Measurements from ENCODE around the gene KCNV2.

GRCh38 chr9:2732492-2732891 lies 15.2 kb downstream of the KCNV2 start:
- TF ChIP-seq, protein P1, sequence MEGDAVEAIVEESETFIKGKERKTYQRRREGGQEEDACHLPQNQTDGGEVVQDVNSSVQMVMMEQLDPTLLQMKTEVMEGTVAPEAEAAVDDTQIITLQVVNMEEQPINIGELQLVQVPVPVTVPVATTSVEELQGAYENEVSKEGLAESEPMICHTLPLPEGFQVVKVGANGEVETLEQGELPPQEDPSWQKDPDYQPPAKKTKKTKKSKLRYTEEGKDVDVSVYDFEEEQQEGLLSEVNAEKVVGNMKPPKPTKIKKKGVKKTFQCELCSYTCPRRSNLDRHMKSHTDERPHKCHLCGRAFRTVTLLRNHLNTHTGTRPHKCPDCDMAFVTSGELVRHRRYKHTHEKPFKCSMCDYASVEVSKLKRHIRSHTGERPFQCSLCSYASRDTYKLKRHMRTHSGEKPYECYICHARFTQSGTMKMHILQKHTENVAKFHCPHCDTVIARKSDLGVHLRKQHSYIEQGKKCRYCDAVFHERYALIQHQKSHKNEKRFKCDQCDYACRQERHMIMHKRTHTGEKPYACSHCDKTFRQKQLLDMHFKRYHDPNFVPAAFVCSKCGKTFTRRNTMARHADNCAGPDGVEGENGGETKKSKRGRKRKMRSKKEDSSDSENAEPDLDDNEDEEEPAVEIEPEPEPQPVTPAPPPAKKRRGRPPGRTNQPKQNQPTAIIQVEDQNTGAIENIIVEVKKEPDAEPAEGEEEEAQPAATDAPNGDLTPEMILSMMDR (IDR thresholded peaks at IDR 0.05): no peak
- TF ChIP-seq EZH2 (IDR thresholded peaks at IDR 0.05) (no peak), EZH2phosphoT487 (IDR thresholded peaks at IDR 0.05) (no peak)
